ENCODE data around the gene ATP5MC2. TPM values are rescaled to one million over a fixed set of nuclear protein-coding genes. Genes with fewer than 3 reads are reported as not detected.
"Not testable (repeated sequence)": the region's sequence is repeated elsewhere in the genome, so short reads cannot be mapped to it uniquely, and the experiment has no call there.

ATP5MC2 gene
- 443 TPM for total RNA-seq
- polyA plus RNA-seq (ENCODE audit: insufficient read depth in 1 of 8, insufficient read length in 8 of 8, low replicate concordance in 1 of 8), result 100 to 1,000 TPM; 622 to 893 (median 774) TPM
- long read RNA-seq, donor 1, transcript ATP5MC2-203 (4 exons, 1,976 nt), result minor isoform, 48 of 386 reads
- long read RNA-seq, donor 1, transcript ATP5MC2-202 (5 exons, 878 nt), result major isoform, 197 of 386 reads
- long read RNA-seq, donor 1, partial matches to known transcripts, result 140 of 386 reads
- long read RNA-seq, donor 1, other reads (novel, unspliced or antisense), result 0 of 386 reads
- long read RNA-seq, donor 2, transcript ATP5MC2-202 (5 exons, 878 nt), result major isoform, 44 of 94 reads
- long read RNA-seq, donor 2, transcript ATP5MC2-203 (4 exons, 1,976 nt), result minor isoform, 18 of 94 reads
- long read RNA-seq, donor 2, partial matches to known transcripts, result 32 of 94 reads
- long read RNA-seq, donor 2, other reads (novel, unspliced or antisense), result 0 of 94 reads
- long read RNA-seq, donor 3, transcript ATP5MC2-202 (5 exons, 878 nt), result major isoform, 427 of 766 reads
- long read RNA-seq, donor 3, transcript ATP5MC2-203 (4 exons, 1,976 nt), result minor isoform, 90 of 766 reads
- long read RNA-seq, donor 3, partial matches to known transcripts, result 218 of 766 reads
- long read RNA-seq, donor 3, other reads (novel, unspliced or antisense), result 29 of 766 reads
- long read RNA-seq, donor 4, transcript ATP5MC2-203 (4 exons, 1,976 nt), result minor isoform, 95 of 696 reads
- long read RNA-seq, donor 4, transcript ATP5MC2-202 (5 exons, 878 nt), result major isoform, 277 of 696 reads
- long read RNA-seq, donor 4, partial matches to known transcripts, result 306 of 696 reads
- long read RNA-seq, donor 4, other reads (novel, unspliced or antisense), result 15 of 696 reads
- long read RNA-seq, donor 5, transcript ATP5MC2-202 (5 exons, 878 nt), result major isoform, 747 of 1,590 reads
- long read RNA-seq, donor 5, transcript ATP5MC2-203 (4 exons, 1,976 nt), result minor isoform, 172 of 1,590 reads
- long read RNA-seq, donor 5, partial matches to known transcripts, result 600 of 1,590 reads
- long read RNA-seq, donor 5, other reads (novel, unspliced or antisense), result 66 of 1,590 reads
- long read RNA-seq, donor 6, transcript ATP5MC2-203 (4 exons, 1,976 nt), result minor isoform, 133 of 1,293 reads
- long read RNA-seq, donor 6, transcript ATP5MC2-202 (5 exons, 878 nt), result major isoform, 628 of 1,293 reads
- long read RNA-seq, donor 6, partial matches to known transcripts, result 493 of 1,293 reads
- long read RNA-seq, donor 6, other reads (novel, unspliced or antisense), result 37 of 1,293 reads
- long read RNA-seq, donor 7, transcript ATP5MC2-203 (4 exons, 1,976 nt), result minor isoform, 75 of 1,201 reads
- long read RNA-seq, donor 7, transcript ATP5MC2-202 (5 exons, 878 nt), result major isoform, 491 of 1,201 reads
- long read RNA-seq, donor 7, partial matches to known transcripts, result 598 of 1,201 reads
- long read RNA-seq, donor 7, other reads (novel, unspliced or antisense), result 33 of 1,201 reads
- long read RNA-seq, donor 8, transcript ATP5MC2-203 (4 exons, 1,976 nt), result minor isoform, 105 of 941 reads
- long read RNA-seq, donor 8, transcript ATP5MC2-202 (5 exons, 878 nt), result major isoform, 415 of 941 reads
- long read RNA-seq, donor 8, partial matches to known transcripts, result 401 of 941 reads
- long read RNA-seq, donor 8, other reads (novel, unspliced or antisense), result 17 of 941 reads
- long read RNA-seq, donor 9, transcript ATP5MC2-202 (5 exons, 878 nt), result major isoform, 366 of 969 reads
- long read RNA-seq, donor 9, transcript ATP5MC2-203 (4 exons, 1,976 nt), result minor isoform, 93 of 969 reads
- long read RNA-seq, donor 9, partial matches to known transcripts, result 494 of 969 reads
- long read RNA-seq, donor 9, other reads (novel, unspliced or antisense), result 14 of 969 reads
- long read RNA-seq, donor 10, transcript ATP5MC2-202 (5 exons, 878 nt), result major isoform, 493 of 1,015 reads
- long read RNA-seq, donor 10, transcript ATP5MC2-203 (4 exons, 1,976 nt), result minor isoform, 108 of 1,015 reads
- long read RNA-seq, donor 10, partial matches to known transcripts, result 381 of 1,015 reads
- long read RNA-seq, donor 10, other reads (novel, unspliced or antisense), result 31 of 1,015 reads
- long read RNA-seq, donor 11, transcript ATP5MC2-202 (5 exons, 878 nt), result major isoform, 468 of 1,009 reads
- long read RNA-seq, donor 11, transcript ATP5MC2-203 (4 exons, 1,976 nt), result minor isoform, 95 of 1,009 reads
- long read RNA-seq, donor 11, partial matches to known transcripts, result 417 of 1,009 reads
- long read RNA-seq, donor 11, other reads (novel, unspliced or antisense), result 27 of 1,009 reads

DNA sequence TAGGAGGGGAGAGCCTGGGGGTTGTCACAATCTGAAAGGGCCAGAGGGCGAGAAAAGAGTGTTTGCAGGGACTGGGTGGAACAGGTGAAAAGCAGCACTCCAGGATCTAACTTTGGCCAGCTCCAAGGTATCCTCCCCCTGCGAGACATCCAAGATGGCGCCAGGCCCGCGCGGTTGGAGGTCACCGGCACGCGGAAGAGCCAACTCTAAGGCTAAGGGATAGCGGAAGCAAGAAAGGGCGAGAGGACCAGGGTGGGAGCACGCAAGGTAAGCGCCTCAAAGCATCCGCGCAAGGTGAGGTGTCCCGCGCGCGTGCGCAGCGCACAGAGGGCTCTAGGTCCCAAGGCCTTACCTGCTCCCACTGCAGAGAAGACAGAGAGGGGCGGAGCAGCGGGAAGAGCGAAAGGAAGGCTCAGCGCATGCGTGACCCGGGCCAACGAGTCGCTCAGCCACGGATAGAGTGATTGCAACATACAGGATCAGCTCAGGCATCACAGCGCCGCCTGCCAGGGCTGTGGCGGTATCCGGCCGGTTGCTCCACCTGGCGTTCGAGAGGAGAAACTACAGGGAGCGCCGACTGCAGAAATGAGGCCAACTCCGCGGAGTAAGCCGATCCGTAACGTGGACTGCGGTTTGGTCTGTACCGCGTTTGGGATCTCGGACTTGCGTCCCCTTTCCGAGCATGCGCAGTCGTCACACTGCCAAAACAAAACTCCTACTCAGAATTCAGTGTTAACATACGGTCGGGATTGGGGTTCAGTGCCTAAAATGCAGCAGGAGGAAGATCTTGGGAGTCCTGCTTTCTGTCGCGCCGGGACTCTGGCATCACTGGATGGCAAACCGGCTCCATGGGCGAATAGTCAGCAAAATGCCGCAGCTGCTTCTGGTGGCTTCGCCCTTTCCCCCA, at the start of gene ATP5MC2:
Gene ATP5MC2 (minus strand): TSS at position 383 of the 907 bp plus-strand sequence. CDS start 3,469 bp downstream, outside the sequence.
- Histone ChIP-seq H3K4me1 (ENCODE audit: control insufficient read depth, insufficient read depth, low read length) (peaks cover 41% of the 10 kb centered on the region), H3K36me3 (ENCODE audit: control insufficient read depth, insufficient read depth, low read length) (peaks cover 27% of the 10 kb centered on the region), H3K27ac (ENCODE audit: low read length) (peak within 1 kb of the TSS; percentile 98), H3K27me3 (ENCODE audit: control insufficient read depth, insufficient read depth, low read length) (no peaks in the 10 kb centered on the region), H3K4me3 (ENCODE audit: low read length) (peak within 1 kb of the TSS; percentile 81), H3K9me3 (replicated peaks; ENCODE audit: control insufficient read depth, low read depth, low read length) (no peaks in the 10 kb centered on the region)
- peak; percentile 100 for DNase-seq
- WGBS (ENCODE audit: insufficient coverage), result 0% methylated on average over 48 of the region's 61 CpGs

- Histone ChIP-seq H3K36me3 (ENCODE audit: control insufficient read depth, insufficient read depth, low read length) (peaks cover 53% of the 10 kb centered on the region), H3K9me3 (replicated peaks; ENCODE audit: control insufficient read depth, low read depth, low read length) (no peaks in the 10 kb centered on the region), H3K27me3 (ENCODE audit: control insufficient read depth, insufficient read depth, low read length) (no peaks in the 10 kb centered on the region), H3K4me3 (ENCODE audit: low read length) (no peak overlapping the region), H3K4me1 (ENCODE audit: control insufficient read depth, insufficient read depth, low read length) (peaks cover 16% of the 10 kb centered on the region), H3K27ac (ENCODE audit: low read length) (no peak overlapping the region)
- WGBS (ENCODE audit: insufficient coverage), result no CpG with 5 or more reads among the region's 3 CpGs
- no peak for DNase-seq
These were observed 46.7 kb upstream of the ATP5MC2 start for GRCh38 chr12:53722450-53723041.

- WGBS (ENCODE audit: insufficient coverage), result 88% methylated on average over 1 of the region's 1 CpG
- H3K27ac ChIP-seq (ENCODE audit: low read length), result no peak overlapping the region
- no peak overlapping the region for H3K4me3 ChIP-seq (ENCODE audit: low read length)
These were observed 45.1 kb upstream of the ATP5MC2 start for GRCh38 chr12:53720946-53721345.

DNA sequence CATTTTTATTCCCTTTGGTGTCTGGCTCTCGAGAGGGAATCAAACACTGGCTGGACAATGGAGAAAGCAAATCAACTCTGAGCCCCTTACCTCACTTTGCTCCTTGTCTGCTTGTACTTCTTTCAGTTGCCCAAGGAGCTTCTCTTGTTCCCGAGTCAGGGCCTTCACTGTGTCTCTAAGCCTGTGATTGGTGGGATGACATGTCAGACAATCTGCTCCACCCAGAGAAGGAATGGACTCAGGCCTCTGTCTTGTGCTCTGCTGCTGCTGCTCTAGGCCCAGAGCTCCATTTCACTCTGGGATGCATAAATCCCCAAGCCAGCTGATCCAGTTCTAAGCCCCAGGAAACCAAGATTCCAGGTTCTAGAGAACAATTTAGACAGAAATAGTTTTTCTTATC, 43.8 kb upstream of the ATP5MC2 start:
- no peaks in the 10 kb centered on the region for H3K9me3 ChIP-seq (replicated peaks; ENCODE audit: control insufficient read depth, low read depth, low read length)
- no CpG with 5 or more reads among the region's 2 CpGs for WGBS (ENCODE audit: insufficient coverage)
- no peaks in the 10 kb centered on the region for H3K27me3 ChIP-seq (ENCODE audit: control insufficient read depth, insufficient read depth, low read length)
- no peak overlapping the region for H3K27ac ChIP-seq (ENCODE audit: low read length)
- no peak overlapping the region for H3K4me3 ChIP-seq (ENCODE audit: low read length)
- H3K4me1 ChIP-seq (ENCODE audit: control insufficient read depth, insufficient read depth, low read length), result no peaks in the 10 kb centered on the region
- DNase-seq, result no peak
- peaks cover 69% of the 10 kb centered on the region for H3K36me3 ChIP-seq (ENCODE audit: control insufficient read depth, insufficient read depth, low read length)

More at GRCh38 chr12:53720946-53721345, 45.1 kb upstream of the ATP5MC2 start:
- Histone ChIP-seq H3K36me3 (ENCODE audit: control insufficient read depth, insufficient read depth, low read length) (peaks cover 66% of the 10 kb centered on the region), H3K9me3 (replicated peaks; ENCODE audit: control insufficient read depth, low read depth, low read length) (no peaks in the 10 kb centered on the region), H3K27me3 (ENCODE audit: control insufficient read depth, insufficient read depth, low read length) (no peaks in the 10 kb centered on the region), H3K4me1 (ENCODE audit: control insufficient read depth, insufficient read depth, low read length) (peaks cover 5% of the 10 kb centered on the region)
- no peak for DNase-seq

GRCh38 chr12:53718567-53718966, 42.7 kb upstream of the ATP5MC2 start:
- DNase-seq; H3K9me3 ChIP-seq (replicated peaks; ENCODE audit: control insufficient read depth, low read depth, low read length); H3K4me1 ChIP-seq (ENCODE audit: control insufficient read depth, insufficient read depth, low read length); H3K27me3 ChIP-seq (ENCODE audit: control insufficient read depth, insufficient read depth, low read length); H3K27ac ChIP-seq (ENCODE audit: low read length); H3K4me3 ChIP-seq (ENCODE audit: low read length): not testable (repeated sequence)
- peaks cover 69% of the 10 kb centered on the region for H3K36me3 ChIP-seq (ENCODE audit: control insufficient read depth, insufficient read depth, low read length)
- 100% methylated on average over 4 of the region's 6 CpGs for WGBS (ENCODE audit: insufficient coverage)

DNA sequence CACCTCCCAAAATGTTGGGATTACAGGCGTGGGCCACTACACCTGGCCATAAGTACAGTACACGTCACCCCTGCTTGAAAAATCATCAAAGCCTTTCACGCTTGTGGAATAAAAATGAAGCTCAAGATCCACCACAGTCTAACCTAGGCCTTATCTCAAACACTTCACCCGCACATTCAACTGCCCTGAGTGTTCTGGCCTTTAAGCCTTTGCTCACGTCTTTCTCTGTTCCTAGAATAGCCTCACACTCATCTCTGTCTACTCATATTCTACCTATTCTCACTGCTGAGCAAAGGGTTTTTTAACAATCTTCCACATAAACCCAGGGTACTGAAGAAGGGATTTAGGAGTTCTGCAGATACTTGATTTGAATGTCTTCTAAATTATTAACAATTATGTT, 41.4 kb upstream of the ATP5MC2 start:
- no peak overlapping the region for H3K27ac ChIP-seq (ENCODE audit: low read length)
- H3K27me3 ChIP-seq (ENCODE audit: control insufficient read depth, insufficient read depth, low read length), result no peaks in the 10 kb centered on the region
- peaks cover 72% of the 10 kb centered on the region for H3K36me3 ChIP-seq (ENCODE audit: control insufficient read depth, insufficient read depth, low read length)
- no peak overlapping the region for H3K4me3 ChIP-seq (ENCODE audit: low read length)
- no peak for DNase-seq
- no peaks in the 10 kb centered on the region for H3K9me3 ChIP-seq (replicated peaks; ENCODE audit: control insufficient read depth, low read depth, low read length)
- WGBS (ENCODE audit: insufficient coverage), result 81% methylated on average over 5 of the region's 5 CpGs
- no peaks in the 10 kb centered on the region for H3K4me1 ChIP-seq (ENCODE audit: control insufficient read depth, insufficient read depth, low read length)

DNA sequence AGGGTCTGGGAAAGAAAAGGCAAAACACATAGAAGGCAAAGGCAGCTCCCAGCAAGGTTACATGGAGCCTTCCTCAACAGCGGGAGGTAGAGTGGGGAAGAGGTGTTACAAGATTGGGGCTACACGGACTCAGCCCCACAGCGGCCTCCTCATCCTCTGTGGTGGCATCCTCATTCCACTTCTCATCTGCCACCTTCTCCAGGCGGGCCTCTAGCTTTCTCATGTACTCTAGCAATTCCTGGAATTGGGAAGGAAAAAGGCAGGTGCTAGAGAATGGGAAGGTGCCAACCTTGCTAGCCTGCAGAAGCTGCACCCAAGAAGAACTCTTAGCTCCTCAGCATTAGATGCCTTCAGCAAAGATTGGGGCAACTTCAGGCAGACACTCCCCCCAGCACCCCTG, 38.1 kb upstream of the ATP5MC2 start:
- Histone ChIP-seq H3K27me3 (ENCODE audit: control insufficient read depth, insufficient read depth, low read length) (no peaks in the 10 kb centered on the region), H3K27ac (ENCODE audit: low read length) (no peak overlapping the region), H3K36me3 (ENCODE audit: control insufficient read depth, insufficient read depth, low read length) (peaks cover 60% of the 10 kb centered on the region), H3K9me3 (replicated peaks; ENCODE audit: control insufficient read depth, low read depth, low read length) (no peaks in the 10 kb centered on the region), H3K4me1 (ENCODE audit: control insufficient read depth, insufficient read depth, low read length) (no peaks in the 10 kb centered on the region), H3K4me3 (ENCODE audit: low read length) (no peak overlapping the region)
- no CpG with 5 or more reads among the region's 4 CpGs for WGBS (ENCODE audit: insufficient coverage)
- no peak for DNase-seq

DNA sequence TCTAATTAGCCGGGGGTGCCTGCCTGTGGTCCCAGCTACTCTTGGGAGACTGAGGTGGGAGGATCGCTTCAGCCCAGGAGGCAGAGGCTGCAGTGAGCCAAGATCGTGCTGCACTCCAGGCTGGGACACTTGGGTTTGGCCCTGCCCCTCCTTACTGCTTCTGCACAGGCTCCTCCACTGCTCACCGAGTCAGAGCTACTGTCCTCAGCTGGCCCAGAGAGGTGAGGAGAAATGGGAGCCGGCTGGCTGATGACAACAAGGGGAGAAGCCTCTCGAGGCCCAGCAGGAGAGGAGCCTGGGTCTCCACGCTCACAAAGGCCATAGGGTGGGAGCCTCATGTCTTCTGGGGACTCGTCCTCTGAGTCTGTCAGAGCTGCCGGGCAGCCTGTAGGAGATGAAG, 37.6 kb upstream of the ATP5MC2 start:
- Histone ChIP-seq H3K36me3 (ENCODE audit: control insufficient read depth, insufficient read depth, low read length) (peaks cover 58% of the 10 kb centered on the region), H3K4me1 (ENCODE audit: control insufficient read depth, insufficient read depth, low read length) (no peaks in the 10 kb centered on the region), H3K4me3 (ENCODE audit: low read length) (no peak overlapping the region), H3K27me3 (ENCODE audit: control insufficient read depth, insufficient read depth, low read length) (no peaks in the 10 kb centered on the region), H3K27ac (ENCODE audit: low read length) (no peak overlapping the region), H3K9me3 (replicated peaks; ENCODE audit: control insufficient read depth, low read depth, low read length) (no peaks in the 10 kb centered on the region)
- 82% methylated on average over 7 of the region's 9 CpGs for WGBS (ENCODE audit: insufficient coverage)
- DNase-seq, result no peak

All from muscle of leg (tissue), 16 donors.